ENCODE measurements around the gene LBH. TPM values are rescaled to one million over a fixed set of nuclear protein-coding genes. Genes with fewer than 3 reads are reported as not detected.

The LBH gene
- total RNA-seq, 2 experiments from 2014 or later, result 127 to 130 TPM

- CTCF ChIA-PET, result interaction anchor here (0.6 to 3.8 kb wide), 3 partner anchors 14 to 521 kb away, joined by 3 to 15 read pairs (median 11); no protein-coding TSS in a partner anchor
- POLR2A ChIA-PET, result no interaction called here
Observed at GRCh38 chr2:30190637-30191036, 40.7 kb upstream of the LBH start.

GRCh38 chr2:30191107-30191506 lies 40.2 kb upstream of the LBH start:
- ATAC-seq (no peak), DNase-seq (no peak)
- CTCF ChIA-PET, result interaction anchor here (0.6 kb wide), 1 partner anchor 14 kb away, joined by 3 read pairs; no protein-coding TSS in a partner anchor
- intact Hi-C loops (cut with micrococcal nuclease), result no loop called here
- TF ChIP-seq CTCF (IDR thresholded peaks at IDR 0.05), result no peak
- Mint-ChIP-seq H3K4me1 (ENCODE audit: low read depth) (peaks cover 3% of the 10 kb centered on the region), H3K27me3 (no peaks in the 10 kb centered on the region), H3K27ac (no peak overlapping the region), H3K4me3 (no peak overlapping the region), H3K36me3 (ENCODE audit: low read depth) (no peaks in the 10 kb centered on the region), H3K9me3 (peaks cover 1% of the 10 kb centered on the region)
- POLR2A ChIA-PET, result no interaction called here

More at GRCh38 chr2:30190637-30191036, 40.7 kb upstream of the LBH start:
- intact Hi-C loops (cut with micrococcal nuclease), result no loop called here
- Mint-ChIP-seq H3K27ac (no peak overlapping the region), H3K4me1 (ENCODE audit: low read depth) (peaks cover 3% of the 10 kb centered on the region), H3K4me3 (no peak overlapping the region), H3K27me3 (no peaks in the 10 kb centered on the region), H3K9me3 (peaks cover 1% of the 10 kb centered on the region), H3K36me3 (ENCODE audit: low read depth) (no peaks in the 10 kb centered on the region)
- no peak for ATAC-seq
- TF ChIP-seq CTCF (IDR thresholded peaks at IDR 0.05), result no peak
- no peak for DNase-seq

GRCh38 chr2:30191819-30192271 lies 39.5 kb upstream of the LBH start:
- H3K4me1 Mint-ChIP-seq (ENCODE audit: low read depth), result peaks cover 5% of the 10 kb centered on the region
- no peak overlapping the region for H3K4me3 Mint-ChIP-seq
- peaks cover 1% of the 10 kb centered on the region for H3K9me3 Mint-ChIP-seq
- no peak overlapping the region for H3K27ac Mint-ChIP-seq
- no peak for DNase-seq
- TF ChIP-seq CTCF (IDR thresholded peaks at IDR 0.05), result no peak
- POLR2A ChIA-PET, result no interaction called here
- CTCF ChIA-PET, result interaction anchor here (1.7 to 2.7 kb wide), 2 partner anchors 17 to 520 kb away, joined by 7 to 14 read pairs; no protein-coding TSS in a partner anchor
- intact Hi-C loops (cut with micrococcal nuclease), result no loop called here
- no peaks in the 10 kb centered on the region for H3K36me3 Mint-ChIP-seq (ENCODE audit: low read depth)
- no peak for ATAC-seq
- H3K27me3 Mint-ChIP-seq, result no peaks in the 10 kb centered on the region

- no peak overlapping the region for H3K27ac Mint-ChIP-seq
- ATAC-seq, result no peak
- intact Hi-C loops (cut with micrococcal nuclease), result no loop called here
- ChIA-PET CTCF (interaction anchor here (0.6 to 2.7 kb wide), 3 partner anchors 16 to 735 kb away, joined by 3 to 14 read pairs (median 7); no protein-coding TSS in a partner anchor), POLR2A (no interaction called here)
- no peak for DNase-seq
- H3K27me3 Mint-ChIP-seq, result no peaks in the 10 kb centered on the region
- no peak overlapping the region for H3K4me3 Mint-ChIP-seq
- no peak for TF ChIP-seq CTCF (IDR thresholded peaks at IDR 0.05)
- H3K4me1 Mint-ChIP-seq (ENCODE audit: low read depth), result peaks cover 5% of the 10 kb centered on the region
- H3K9me3 Mint-ChIP-seq, result peaks cover 1% of the 10 kb centered on the region
- no peaks in the 10 kb centered on the region for H3K36me3 Mint-ChIP-seq (ENCODE audit: low read depth)
Observed at GRCh38 chr2:30192314-30192713, 39.0 kb upstream of the LBH start.

DNA sequence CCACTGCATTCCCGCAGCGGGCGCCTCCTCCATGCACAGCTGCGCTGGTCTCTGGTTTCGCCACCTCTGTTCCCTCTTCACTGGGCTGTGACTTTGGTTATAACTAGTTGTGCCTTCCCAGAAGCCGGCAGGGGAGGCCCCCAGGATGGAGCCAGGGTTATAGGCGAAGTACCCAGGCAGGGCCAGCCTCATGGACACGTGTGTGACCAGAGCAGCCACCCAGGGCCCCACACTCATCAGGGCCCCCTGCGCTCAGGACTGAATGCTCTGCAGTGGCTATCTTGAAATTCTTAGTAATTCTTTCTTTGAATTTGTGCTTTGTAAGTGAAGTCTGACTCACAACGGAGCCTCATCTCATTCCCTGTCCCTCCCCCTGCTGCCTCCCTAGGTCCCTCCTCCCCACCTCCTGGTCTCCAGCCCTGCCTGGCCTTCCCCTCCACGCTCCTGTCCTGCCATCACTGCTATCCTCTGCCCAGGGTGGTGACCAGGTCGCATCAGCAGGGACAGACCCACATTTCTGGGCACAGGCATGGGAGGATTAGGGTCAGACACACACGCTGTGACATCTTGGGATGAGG lies 38.1 kb upstream of the LBH start:
- intact Hi-C loops (cut with micrococcal nuclease), result no loop called here
- H3K27me3 Mint-ChIP-seq, result no peaks in the 10 kb centered on the region
- POLR2A ChIA-PET, result no interaction called here

More for the DNA sequence above, 38.1 kb upstream of the LBH start:
- Mint-ChIP-seq H3K27ac (no peak overlapping the region), H3K4me1 (ENCODE audit: low read depth) (peaks cover 6% of the 10 kb centered on the region), H3K4me3 (no peak overlapping the region), H3K9me3 (peaks cover 1% of the 10 kb centered on the region), H3K36me3 (ENCODE audit: low read depth) (no peaks in the 10 kb centered on the region)
- ATAC-seq, result no peak
- TF ChIP-seq CTCF (IDR thresholded peaks at IDR 0.05), result no peak
- CTCF ChIA-PET, result interaction anchor here (0.6 to 2.7 kb wide), 5 partner anchors 16 to 736 kb away, joined by 3 to 14 read pairs (median 7); no protein-coding TSS in a partner anchor
- no peak for DNase-seq
